HG03565 (cell line): Measurements from ENCODE around the gene ATG4D.

Experiments
- ATAC-seq: cut with Tn5 transposase; IDR thresholded peaks from one replicate; pipeline ENCODE4 v1.9.1; 2021; ENCODE audit warnings: mild to moderate bottlenecking, moderate library complexity; ENCODE audit not compliant: unreplicated experiment

Gene ATG4D

DNA sequence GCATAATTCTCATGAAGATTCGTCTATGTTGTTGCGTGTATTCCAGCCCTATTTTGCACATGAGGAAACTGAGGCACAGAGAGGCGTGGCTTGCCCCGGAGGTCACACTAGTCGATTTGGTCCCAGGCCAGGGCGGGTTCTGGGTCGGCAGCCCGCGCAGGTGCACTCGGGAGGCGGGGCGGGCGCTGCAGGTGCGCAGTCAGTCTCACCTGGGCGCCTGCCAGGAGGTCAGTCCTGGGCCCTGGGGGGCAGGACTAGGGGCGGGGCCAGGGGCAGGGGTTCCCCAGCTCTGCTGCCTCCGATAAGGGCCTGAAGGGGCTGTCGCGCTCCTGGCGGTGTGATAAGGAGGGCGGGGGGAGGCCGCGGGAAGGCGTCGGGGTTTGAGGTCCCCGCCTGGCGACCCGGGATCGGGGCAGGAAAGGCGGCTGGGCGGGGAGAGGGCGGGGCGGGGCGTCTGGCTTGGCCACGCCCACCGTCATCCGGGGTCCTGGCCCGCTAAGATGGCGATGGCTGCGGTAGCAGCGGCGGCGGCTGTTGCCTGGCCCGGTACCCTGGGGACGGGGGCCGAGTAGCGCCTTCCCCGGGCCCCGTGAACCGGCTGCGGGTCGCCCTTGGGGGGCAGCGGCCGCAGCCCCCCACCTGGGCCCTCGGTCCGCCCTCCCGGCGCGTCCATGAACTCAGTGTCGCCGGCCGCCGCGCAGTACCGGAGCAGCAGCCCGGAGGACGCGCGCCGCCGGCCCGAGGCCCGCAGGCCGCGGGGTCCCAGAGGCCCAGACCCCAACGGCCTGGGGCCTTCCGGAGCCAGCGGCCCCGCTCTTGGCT is at the start of gene ATG4D:
Gene ATG4D (plus strand): TSS at position 485 of the 822 bp plus-strand sequence. CDS start 187 bp downstream, at position 672.
- ATAC-seq, result peak; percentile 44

- ATAC-seq, result no peak
Measured at GRCh38 chr19:10497371-10497770, 46.3 kb upstream of the ATG4D start.

DNA sequence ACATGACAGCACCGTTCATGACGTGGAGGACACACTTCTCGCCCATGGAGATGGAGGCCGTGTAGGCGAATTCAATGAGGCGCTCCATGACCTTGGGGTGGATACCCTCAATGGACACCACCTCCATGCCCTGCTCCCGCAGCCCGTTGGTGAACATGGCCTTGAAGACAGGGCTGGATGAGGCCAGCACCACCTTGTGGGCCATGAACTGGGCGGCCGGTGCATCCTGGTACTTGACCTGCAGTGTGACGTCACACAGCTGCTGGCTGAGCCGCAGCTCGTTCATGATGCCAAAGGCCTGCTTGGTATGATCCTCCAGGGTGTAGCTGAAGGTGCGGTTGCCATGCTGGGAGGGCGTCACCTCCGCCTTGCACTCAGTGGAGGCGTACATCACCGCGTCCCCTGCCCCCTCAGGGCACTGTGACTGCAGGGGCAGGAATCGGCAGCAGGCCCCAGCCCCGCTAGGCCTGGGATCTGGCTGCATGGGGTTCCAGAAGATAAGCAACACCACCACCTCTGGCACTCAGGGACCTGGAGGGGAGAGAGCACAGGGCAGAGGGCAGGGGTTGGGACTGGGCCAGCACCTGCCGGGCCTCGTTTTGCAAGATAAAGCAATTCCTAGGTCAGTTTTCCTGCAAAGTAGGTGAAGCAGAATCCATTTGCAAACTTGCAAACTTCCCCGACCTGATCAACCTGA is 44.0 kb upstream of the ATG4D start:
- ATAC-seq, result no peak

DNA sequence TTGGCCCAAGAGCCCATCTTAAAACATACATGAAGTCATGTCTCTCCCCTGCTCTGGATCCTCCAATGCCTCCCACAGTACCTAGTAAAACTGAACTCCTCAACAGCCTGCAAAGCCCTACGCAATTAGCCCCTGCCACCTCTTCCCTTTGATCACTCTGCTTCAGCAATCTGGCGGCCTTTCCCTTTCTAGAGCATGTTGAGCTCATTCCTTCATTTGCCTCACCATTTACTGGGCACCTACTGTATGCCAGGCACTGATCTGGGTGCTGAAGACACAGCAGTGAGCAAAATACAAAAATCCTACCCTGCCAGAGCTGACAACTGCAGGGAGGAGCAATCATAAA is 43.5 kb upstream of the ATG4D start:
- ATAC-seq, result no peak

DNA sequence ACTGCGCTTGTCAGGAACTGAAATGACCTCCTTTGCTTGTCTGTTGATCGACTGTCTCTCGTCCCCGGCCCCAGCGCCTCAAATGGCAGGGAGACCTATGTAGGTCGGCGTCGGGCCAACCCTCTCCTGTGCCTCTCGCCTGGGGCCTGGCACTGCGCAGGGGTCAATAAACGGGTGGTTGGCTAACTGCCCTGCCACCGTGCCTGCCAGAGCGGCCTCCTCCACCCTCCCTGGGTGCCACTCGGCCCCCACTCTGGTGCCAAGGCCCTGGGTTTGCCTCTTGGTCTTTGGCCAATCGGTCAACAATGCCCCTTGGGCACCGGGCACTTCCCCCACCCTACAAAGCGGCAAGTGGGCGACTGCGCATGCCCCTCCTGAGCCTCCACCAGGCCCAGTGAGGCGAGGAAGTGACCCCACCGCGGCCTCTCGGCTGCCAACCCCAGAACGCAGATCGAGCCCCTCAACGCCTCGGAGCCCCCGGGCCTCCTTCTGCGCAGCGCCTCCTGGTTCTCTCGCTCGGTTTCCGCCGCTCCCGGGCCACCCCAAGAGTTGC is 41.7 kb upstream of the ATG4D start:
- peak; percentile 9 for ATAC-seq

DNA sequence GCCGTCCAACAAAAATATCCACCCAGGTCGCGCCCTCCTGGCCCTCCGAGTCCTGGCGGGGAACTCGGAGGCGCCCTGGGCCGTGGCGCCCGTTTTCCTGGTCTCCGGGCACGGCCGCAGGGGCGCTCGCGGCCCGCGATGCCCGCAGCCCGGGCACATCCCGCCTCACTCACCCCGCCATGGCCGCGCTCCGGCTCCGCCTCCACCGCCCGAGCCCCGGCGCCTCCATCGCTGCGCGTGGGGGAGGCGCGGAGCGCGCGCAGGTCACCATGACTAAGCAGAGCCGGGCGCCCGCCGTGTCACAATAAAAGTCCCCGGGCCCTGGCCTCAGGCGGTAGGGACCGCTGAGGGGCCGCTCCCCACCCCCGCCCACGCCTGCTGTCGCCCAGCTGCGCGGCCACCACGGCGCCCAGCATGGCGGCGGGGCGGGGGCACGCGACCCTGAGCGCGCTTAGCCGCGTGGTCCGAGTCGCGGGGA is 41.1 kb upstream of the ATG4D start:
- peak; percentile 82 for ATAC-seq

GRCh38 chr19:10503002-10503789 is 40.5 kb upstream of the ATG4D start, which contains the start of gene KEAP1:
TSS of gene KEAP1 (minus strand) at chr19:10503356. CDS start at chr19:10500033, 3,323 bp downstream.
- no peak for ATAC-seq

GRCh38 chr19:10505583-10506229 is 38.0 kb upstream of the ATG4D start:
- ATAC-seq, result no peak

DNA sequence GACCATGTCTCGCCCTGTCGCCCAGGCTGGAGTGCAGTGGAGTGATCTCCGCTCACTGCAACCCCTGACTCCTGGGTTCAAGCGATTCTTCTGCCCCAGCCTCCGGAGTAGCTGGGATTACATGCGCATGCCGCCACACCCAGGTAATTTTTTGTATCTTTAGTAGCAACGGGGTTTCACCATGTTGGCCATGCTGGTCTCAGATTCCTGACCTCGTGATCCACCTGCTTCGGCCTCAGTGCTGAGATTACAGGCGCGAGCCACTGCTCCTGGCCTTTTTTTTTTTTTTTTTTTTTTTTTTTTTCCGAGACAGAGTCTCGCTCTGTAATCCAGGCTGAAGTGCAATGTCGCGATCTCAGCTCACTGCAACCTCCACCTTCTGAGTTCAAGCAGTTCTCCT is 35.7 kb upstream of the ATG4D start:
- ATAC-seq, result no peak

- no peak for ATAC-seq
Measured at GRCh38 chr19:10508707-10509106, 35.0 kb upstream of the ATG4D start.

- no peak for ATAC-seq
Measured at GRCh38 chr19:10510301-10510802, 33.4 kb upstream of the ATG4D start.

- ATAC-seq, result no peak
Measured at GRCh38 chr19:10513223-10513622, 30.5 kb upstream of the ATG4D start.

DNA sequence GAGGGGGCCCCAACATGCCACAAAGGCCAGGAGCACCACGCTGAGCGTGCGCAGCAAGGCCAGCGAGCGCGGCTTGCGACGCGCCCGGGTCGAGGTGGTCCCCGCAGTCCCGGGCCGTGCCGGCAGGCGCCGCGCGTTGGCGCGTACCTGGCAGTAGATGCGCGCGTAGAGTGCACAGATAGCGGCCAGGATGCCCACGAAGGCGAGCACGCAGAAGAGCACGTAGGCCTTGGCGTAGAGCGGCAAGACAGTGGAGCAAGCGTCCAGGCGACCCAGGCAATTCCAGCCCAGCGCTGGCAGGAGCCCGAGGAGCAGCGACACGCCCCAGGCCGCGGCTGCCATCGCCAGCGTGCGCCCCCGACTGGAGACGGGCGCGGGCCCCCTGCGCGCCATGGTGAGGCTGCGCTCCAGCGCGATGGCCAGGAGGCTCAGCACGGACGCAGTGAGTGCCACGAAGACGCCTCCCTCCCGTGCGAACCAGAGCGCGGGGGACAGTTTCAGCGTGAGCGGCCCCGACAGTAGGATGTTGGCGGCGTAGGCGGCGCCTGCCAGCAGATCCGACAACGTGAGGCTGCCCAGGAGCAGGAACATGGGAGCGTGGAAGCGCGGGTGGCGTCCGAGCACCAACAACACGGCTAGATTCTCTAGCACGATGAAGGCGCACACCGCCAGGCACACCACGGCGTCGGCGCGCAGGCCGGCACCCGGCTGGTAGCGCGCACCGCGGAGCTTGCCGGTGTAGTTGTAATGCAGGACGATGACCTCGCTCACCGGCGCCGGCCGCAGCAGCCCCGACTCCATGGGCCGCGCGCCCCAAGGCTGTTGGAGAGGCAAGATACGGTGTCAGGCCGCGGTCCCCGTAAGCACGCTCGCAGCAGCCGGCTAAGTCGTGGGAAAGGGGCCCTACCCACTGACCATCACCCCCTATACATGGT is 29.2 kb upstream of the ATG4D start:
- no peak for ATAC-seq

- no peak for ATAC-seq
Measured at GRCh38 chr19:10516064-10516385, 27.7 kb upstream of the ATG4D start.

DNA sequence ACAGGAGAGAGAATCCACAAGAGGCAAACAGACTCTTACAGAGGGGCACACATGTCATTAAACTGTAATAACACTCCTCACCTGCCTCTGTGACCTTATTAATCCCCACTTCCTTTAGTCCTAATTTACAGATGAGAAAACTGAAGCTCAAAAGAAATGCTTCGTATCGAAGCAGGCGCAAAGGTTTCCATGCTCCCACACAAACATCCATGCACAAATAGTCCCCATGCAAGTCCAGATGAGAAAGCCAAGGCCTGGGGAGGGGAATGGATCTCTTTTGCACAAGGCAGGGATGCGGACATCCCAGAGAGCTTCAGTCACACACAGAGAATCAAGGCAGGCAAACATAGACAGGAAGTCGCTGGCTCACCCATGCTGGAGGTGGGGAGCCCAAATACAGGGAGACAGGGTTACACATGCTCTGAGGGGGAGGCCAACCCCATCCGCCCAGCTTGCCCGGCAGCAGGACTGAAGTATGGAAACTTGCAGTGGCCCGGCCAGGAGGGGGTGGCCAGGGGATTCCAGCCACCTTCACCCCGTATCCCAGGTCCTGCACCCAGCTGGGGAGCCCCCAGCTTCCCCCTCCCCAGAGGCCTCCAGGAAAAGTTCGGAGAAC is 26.9 kb upstream of the ATG4D start:
- no peak for ATAC-seq

GRCh38 chr19:10517361-10517759 is 26.3 kb upstream of the ATG4D start, which contains the start of gene S1PR5:
TSS of gene S1PR5 (minus strand) at chr19:10517447. CDS start at chr19:10515011, 2,436 bp downstream.
- ATAC-seq, result no peak

- ATAC-seq, result no peak
Measured at GRCh38 chr19:10517760-10518443, 25.8 kb upstream of the ATG4D start.
